ENCODE data around the gene POP5. TPM values are rescaled to one million over a fixed set of nuclear protein-coding genes. Genes with fewer than 3 reads are reported as not detected.

The POP5 gene
- total RNA-seq, 4 donors from 2014 or later = 20.4 to 57.4 (median 32.4) TPM

GRCh38 chr12:120563495-120563894 is 17.7 kb downstream of the POP5 start:
- no peak for TF ChIP-seq CTCF (IDR thresholded peaks at IDR 0.05; ENCODE audit: low read depth)

- no peak for TF ChIP-seq CTCF (IDR thresholded peaks at IDR 0.05; ENCODE audit: low read depth)
These were observed 18.3 kb downstream of the POP5 start for GRCh38 chr12:120562906-120563305.

- TF ChIP-seq CTCF (IDR thresholded peaks at IDR 0.05; ENCODE audit: low read depth) = no peak
These were observed 23.6 kb downstream of the POP5 start for GRCh38 chr12:120557589-120557988.

- TF ChIP-seq CTCF (IDR thresholded peaks at IDR 0.05; ENCODE audit: low read depth) = no peak
These were observed 26.5 kb downstream of the POP5 start for GRCh38 chr12:120554678-120555077.

- no peak for TF ChIP-seq CTCF (IDR thresholded peaks at IDR 0.05; ENCODE audit: low read depth)
These were observed 35.2 kb downstream of the POP5 start for GRCh38 chr12:120546050-120546386.

GRCh38 chr12:120544691-120545090 is 36.5 kb downstream of the POP5 start:
- TF ChIP-seq CTCF (IDR thresholded peaks at IDR 0.05; ENCODE audit: low read depth) = no peak

GRCh38 chr12:120542166-120542565 is 39.0 kb downstream of the POP5 start:
- TF ChIP-seq CTCF (IDR thresholded peaks at IDR 0.05; ENCODE audit: low read depth) = no peak

- no peak for TF ChIP-seq CTCF (IDR thresholded peaks at IDR 0.05; ENCODE audit: low read depth)
These were observed 40.8 kb downstream of the POP5 start for GRCh38 chr12:120540445-120540844.

Measured in subcutaneous adipose tissue (tissue), 4 donors.